Activated CD8-positive, alpha-beta memory T cell treated with anti-CD3 and anti-CD28 coated beads for 48 hours (primary cell): ENCODE results near the gene RHNO1.
"Not testable (repeated sequence)": the region's sequence is repeated elsewhere in the genome, so short reads cannot be mapped to it uniquely, and the experiment has no call there.

Source experiments
- DNase-seq, 3 experiments: peaks; one replicate each; pipeline ENCODE4 v3.0.0-alpha.2; 2020; ENCODE audit warnings: low read depth in 2 of 3, low spot score in 2 of 3

RHNO1 gene

GRCh38 chr12:2858334-2858733 lies 18.7 kb upstream of the RHNO1 start:
- DNase-seq, result no peak

- DNase-seq, result no peak
Measured at GRCh38 chr12:2858944-2859421, 18.0 kb upstream of the RHNO1 start.

- DNase-seq, result no peak
Measured at GRCh38 chr12:2860170-2860569, 16.9 kb upstream of the RHNO1 start.

GRCh38 chr12:2862876-2863275 lies 14.1 kb upstream of the RHNO1 start:
- DNase-seq, result no peak

- DNase-seq, result not testable (repeated sequence)
Measured at GRCh38 chr12:2863402-2863801, 13.6 kb upstream of the RHNO1 start.

GRCh38 chr12:2864198-2864597 lies 12.8 kb upstream of the RHNO1 start:
- DNase-seq, result no peak

- not testable (repeated sequence) for DNase-seq
Measured at GRCh38 chr12:2868986-2869632, 7.9 kb upstream of the RHNO1 start.

GRCh38 chr12:2876431-2877046 lies 484 bp upstream of the RHNO1 start:
- DNase-seq, result peak in 1 of 3 experiments; percentile 17

- no peak for DNase-seq
Measured at GRCh38 chr12:2877953-2878732, 1.1 kb downstream of the RHNO1 start.

- DNase-seq, result no peak
Measured at GRCh38 chr12:2879853-2880252, 2.8 kb downstream of the RHNO1 start.

GRCh38 chr12:2884810-2885209 lies 7.8 kb downstream of the RHNO1 start:
- no peak for DNase-seq

GRCh38 chr12:2886768-2887450 lies 9.9 kb downstream of the RHNO1 start:
- DNase-seq, result no peak

- DNase-seq, result no peak
Measured at GRCh38 chr12:2890001-2890387, 13.0 kb downstream of the RHNO1 start.

- peak; percentile 93 to 94 (median 94) for DNase-seq
Measured at GRCh38 chr12:2890388-2891239, 13.6 kb downstream of the RHNO1 start, which contains the start of gene TULP3. Gene TULP3, plus strand, starts transcription at chr12:2890891. Its CDS starts 57 bp downstream, at chr12:2890948.

GRCh38 chr12:2891240-2892053 lies 14.4 kb downstream of the RHNO1 start:
- no peak for DNase-seq

GRCh38 chr12:2892246-2892645 lies 15.2 kb downstream of the RHNO1 start:
- DNase-seq, result no peak

- DNase-seq, result no peak
Measured at GRCh38 chr12:2893007-2893406, 16.0 kb downstream of the RHNO1 start.

GRCh38 chr12:2895051-2895451 lies 18.0 kb downstream of the RHNO1 start:
- no peak for DNase-seq

GRCh38 chr12:2895511-2895910 lies 18.5 kb downstream of the RHNO1 start:
- no peak for DNase-seq

GRCh38 chr12:2897418-2897817 lies 20.4 kb downstream of the RHNO1 start:
- DNase-seq, result no peak
